NCI-H1105 (cell line): ENCODE results near the gene ENSA.
"Not testable (repeated sequence)": the region's sequence is repeated elsewhere in the genome, so short reads cannot be mapped to it uniquely, and the experiment has no call there.

Experiments
- DNase-seq: peaks from one replicate; lab custom pipeline; 2025; lab: John Stamatoyannopoulos, UW

The ENSA gene

DNA sequence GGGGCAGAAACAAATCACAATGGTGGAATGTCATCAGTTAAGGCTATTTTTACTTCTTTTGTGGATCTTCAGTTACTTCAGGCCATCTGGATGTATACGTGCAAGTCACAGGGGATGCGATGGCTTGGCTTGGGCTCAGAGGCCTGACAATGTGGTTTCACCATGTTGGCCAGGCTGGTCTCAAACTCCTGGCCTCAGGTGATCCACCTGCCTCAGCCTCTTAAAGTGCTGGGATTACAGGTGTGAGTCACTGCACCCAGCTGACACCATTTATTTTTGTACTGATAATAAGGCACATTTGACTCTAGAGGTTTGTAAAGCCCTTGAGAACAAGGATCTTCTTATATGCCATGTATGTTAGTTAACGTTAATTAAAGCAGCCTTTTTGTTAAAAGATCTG lies 48.4 kb downstream of the ENSA start:
- not testable (repeated sequence) for DNase-seq

DNA sequence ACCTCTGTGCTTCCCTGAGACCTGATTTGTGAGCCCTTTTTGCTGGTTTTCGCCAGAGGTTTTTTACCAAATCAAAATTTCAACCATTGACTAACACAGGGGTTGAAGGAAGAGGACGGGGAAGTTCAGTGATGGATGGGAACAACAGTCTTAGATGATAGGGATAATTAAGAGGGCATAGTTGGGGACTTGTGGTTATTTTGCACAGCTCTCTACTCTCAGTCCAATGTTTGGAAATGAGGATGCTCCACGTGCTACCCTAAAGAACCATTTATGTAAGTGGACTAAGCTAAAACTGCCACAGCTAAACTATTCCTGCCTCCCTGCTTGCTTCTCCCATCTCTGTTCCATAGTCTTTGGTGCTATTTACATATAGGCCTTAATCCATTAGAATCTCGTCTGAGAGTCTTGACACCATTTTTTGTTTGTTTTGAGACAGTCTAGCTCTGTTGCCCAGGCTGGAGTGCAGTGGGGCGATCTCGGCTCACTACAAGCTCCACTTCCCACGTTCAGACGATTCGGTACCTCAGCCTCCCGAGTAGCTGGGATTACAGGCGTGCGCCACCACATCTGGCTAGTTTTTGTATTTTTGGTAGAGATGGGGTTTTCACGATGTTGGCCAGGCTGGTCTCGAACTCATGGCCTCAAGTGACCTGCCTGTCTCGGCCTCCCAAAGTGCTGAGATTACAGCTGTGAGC lies 49.3 kb downstream of the ENSA start:
- no peak for DNase-seq

DNA sequence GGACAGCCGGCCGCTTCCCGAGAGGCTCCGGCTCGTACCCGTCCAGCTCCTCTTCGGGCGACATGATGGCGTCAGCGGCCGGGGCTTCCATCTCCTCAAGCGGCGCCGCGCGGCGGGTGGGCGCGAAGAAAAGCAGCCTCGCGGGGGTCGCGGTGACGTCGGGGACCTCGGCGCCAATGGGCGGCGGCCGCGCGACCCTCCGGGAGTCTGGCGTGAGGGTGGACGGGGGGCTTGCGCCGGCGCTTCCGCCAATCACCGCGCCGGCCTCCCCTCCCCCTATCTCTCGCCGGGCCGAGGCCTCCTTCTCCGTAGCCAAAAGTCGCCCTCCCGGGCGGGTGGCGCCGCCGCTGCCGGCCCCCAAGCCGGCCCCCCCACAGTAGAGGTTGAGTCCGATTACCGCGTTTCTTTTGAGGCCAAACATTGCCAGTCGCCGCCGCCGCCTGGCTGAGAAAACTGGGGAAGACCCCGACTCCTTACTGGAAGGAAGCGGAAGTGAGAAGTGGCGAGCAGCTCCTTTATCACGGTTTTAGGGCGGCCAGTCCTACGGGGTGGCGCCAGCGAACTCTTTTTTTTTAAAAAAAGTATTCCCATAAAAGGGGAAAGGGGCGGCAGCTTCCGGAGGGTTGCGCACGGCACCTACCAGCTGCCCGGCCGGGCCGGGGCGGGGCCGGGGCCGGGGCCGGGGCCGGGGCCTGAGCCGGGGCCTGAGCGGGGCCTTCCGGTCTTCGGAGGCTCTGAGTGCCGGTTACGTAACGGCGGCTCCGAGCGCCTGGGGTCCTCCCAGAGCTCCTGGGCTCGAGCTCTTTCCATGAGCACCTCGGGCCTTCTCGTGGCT lies 50.1 kb downstream of the ENSA start, which contains the start of gene MCL1:
Gene MCL1, minus strand, starts transcription at position 501 of the 835 bp plus-strand sequence. Its CDS starts 80 bp downstream, at position 421.
- DNase-seq = peak; percentile 95

DNA sequence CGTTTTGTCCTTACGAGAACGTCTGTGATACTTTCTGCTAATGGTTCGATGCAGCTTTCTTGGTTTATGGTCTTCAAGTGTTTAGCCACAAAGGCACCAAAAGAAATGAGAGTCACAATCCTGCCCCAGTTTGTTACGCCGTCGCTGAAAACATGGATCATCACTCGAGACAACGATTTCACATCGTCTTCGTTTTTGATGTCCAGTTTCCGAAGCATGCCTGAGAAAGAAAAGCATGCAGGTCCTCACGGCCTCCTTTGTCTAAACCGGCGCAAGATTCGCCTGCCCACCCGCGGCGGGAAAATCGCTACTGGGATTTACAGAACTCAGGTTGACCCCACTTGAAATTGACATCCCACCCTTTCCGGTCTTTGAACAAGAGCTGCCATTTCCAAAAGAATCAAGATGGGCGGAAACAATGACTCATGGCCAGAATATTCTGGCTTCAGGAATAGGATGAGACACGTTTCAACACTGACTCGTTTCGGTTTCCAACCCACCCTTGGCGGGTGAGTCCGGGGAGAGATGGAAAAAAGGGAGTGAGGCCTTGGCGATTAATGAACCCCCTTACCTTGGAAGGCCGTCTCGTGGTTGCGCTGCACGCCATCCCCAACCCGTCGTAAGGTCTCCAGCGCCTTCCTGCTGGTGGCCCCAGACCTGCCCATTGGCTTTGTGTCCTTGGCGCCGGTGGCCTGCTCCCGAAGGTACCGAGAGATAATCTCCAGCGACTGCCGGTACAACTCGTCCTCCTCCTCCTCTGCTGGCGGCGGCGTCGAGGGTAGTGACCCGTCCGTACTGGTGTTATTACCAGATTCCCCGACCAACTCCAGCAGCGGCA lies 50.9 kb downstream of the ENSA start:
- DNase-seq = peak; percentile 50

DNA sequence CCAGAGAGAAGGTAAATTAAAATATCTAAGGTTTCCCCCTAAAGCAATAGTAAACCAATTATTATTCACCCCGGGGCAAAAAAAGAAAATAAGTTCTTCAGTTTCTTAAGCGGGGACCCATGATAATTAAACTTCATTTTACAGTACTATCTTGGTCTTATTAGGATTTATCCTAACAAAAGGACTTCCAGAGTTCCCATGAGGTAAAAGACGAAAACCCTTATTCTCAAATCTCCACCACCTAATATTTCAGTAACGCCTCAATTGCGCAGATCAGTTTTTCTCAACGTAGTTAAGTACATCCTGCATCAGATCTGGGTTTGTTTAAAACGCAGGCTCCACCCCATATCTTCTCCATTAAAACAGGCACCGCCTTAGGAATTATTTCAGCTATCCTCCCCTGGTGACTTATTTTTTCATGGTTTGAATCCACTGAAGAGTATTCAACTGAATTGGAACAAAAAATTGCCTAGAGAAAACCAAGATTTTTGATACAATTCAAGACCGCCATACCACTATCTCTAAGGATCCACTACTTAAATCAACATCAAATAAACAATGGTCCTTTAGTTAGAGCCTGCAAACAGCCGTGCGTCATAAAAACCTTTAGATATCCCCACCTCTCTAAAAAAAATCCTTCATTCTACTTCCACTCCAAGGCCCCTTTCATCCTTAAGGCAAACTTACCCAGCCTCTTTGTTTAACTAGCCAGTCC lies 51.7 kb downstream of the ENSA start:
- DNase-seq = no peak

DNA sequence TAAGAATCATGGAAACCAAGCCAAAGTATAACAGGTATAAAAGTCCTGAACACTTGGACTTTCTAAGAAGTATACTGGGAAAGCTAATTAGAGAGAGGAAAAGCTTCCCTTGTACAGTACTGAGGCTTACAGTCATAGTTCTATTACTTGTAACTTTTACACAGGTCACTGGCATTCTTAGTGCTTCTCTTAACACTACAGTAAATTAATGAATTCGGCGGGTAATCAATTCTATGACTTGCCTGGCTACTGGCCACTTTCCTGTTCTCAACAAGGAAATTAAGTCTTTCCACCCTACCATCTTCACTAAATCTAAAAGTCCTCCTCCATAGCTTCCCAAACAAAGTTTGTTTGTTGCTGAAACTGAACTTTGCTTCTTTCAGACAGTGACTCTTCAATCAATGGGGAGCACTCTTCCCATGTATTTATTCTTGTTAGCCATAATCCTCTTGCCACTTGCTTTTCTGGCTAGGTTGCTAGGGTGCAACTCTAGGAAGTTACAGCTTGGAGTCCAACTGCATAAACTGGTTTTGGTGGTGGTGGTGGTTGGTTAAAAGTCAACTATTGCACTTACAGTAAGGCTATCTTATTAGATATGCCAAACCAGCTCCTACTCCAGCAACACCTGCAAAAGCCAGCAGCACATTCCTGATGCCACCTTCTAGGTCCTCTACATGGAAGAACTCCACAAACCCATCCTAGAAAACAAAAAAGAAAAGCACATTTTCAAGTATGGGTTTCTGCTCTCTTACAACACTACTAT lies 52.4 kb downstream of the ENSA start:
- DNase-seq = no peak

DNA sequence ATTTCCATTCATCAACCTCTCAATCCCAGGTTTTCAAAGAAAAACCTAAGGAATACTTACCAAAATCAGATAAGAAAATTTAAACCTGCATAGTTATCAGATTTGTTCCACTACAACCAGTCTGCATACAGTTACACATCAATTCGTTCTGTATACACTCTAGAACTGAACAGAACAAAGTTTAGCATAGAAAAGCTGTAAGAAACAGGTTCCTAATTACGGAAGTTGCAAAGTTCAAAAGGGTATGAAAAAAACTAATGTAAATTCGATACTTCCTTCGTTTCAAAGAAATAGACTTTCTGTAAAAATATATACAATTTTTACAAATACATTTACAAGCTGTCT lies 53.1 kb downstream of the ENSA start:
- no peak for DNase-seq

DNA sequence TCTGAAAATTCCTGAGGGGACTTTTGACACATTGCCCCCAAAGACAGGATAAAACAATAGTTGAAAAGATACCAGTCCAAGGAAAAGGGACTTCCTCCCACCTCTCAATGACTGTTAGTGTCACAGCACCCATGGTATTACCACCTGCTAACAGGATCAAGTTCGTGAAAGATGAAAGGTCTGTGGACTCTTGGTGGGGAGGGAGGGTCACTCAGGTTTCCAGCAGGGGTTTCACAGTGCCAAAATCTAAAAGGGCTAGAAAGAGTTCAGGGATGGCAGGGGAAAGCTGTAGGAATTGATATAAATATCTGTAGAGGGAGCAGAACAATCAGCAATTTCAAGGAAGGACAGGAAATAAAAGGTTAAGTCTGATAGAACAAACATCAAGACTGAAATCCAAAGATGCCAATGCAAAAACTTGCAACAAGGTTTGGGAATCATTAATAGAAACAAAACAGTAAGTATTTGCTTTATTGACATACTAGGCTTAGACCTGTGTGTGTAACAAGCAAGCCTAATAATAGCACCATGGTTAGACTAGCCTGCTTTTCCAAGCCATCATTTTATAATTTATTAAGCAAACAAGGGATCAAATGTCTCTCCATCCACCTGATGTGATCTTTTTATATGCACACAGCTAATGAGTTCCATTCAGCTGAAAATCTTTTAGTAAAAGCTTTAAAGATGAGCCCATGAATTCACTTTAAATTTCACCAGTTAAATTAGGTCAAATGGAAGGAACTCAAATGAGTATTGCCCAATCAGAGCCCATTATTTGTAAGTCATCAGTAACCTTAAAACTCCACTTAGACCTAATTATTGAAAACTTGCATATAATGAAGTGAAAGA lies 53.7 kb downstream of the ENSA start:
- peak; percentile 19 for DNase-seq

DNA sequence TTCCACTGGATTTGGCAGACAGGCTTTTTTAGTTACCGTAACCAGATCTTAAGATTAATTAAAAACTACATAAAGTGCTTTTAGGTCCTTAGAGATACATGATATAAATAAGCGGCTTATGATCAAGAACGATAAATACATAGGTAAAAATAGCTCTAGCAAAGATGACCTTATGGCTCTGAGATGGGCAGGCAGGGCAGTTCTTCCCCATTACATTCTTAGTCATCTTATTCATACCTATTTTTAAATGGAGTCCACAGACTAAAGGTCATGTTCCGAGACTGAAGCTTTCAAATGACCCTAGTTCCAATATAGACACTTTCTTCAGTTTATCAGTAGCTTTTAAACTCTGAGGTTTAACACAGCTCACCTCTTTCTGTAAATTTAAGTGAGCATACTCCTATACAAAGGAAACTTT lies 54.3 kb downstream of the ENSA start:
- no peak for DNase-seq

DNA sequence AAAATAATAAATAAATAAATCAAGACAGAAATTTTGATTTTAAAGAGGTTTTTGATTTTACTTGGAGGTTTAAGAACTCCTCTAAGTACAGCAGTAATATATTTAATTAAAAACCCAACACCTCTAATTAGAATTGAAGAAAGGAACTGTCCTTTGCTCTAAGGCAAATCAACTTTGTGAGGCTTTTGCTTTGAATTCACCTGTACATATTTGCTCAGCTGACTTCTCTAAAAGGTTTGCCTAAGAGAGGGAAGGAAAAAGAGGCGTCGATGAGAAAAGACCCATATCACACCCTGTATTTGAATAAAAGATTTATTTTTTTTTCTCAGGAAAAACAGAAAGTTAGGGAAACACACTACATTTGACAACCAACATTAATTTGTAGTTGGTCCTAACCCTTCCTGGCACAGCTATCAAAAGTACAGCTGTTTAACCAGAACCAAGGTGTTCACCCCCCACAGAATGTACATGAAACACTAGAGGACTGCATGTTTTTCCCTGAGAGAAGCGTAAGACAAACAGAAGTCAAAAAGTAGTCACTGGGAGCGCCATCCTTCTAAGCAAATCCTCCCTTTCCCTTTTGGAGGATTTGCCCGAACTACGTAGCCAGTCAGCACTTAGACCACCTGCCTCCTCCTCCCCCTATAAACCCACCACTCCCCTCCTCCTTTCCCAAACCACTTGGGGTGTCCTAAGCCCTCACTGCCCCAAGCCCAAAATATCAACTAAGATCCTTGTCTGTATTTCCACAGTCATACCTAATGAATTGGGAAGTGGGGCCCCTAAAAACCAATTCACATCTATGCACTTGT lies 54.9 kb downstream of the ENSA start:
- DNase-seq = no peak

DNA sequence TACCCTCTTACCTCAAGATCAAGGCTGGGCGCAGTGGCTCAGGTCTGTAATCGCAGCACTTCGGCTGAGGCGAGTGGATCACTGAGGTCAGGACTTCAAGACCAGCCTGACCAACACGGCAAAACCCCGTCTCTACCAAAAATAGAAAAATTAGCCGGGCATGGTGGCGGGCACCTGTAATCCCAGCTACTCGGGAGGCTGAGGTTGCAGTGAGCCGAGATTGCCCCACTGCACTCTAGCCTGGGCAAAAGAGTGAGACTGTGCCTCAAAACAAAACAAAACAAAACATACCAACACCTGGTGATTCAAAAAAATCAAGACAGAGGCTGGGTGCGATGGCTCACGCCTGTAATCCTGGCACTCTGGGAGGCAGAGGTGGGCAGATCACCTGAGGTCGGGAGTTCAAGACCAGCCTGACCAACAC lies 55.8 kb downstream of the ENSA start:
- not testable (repeated sequence) for DNase-seq

DNA sequence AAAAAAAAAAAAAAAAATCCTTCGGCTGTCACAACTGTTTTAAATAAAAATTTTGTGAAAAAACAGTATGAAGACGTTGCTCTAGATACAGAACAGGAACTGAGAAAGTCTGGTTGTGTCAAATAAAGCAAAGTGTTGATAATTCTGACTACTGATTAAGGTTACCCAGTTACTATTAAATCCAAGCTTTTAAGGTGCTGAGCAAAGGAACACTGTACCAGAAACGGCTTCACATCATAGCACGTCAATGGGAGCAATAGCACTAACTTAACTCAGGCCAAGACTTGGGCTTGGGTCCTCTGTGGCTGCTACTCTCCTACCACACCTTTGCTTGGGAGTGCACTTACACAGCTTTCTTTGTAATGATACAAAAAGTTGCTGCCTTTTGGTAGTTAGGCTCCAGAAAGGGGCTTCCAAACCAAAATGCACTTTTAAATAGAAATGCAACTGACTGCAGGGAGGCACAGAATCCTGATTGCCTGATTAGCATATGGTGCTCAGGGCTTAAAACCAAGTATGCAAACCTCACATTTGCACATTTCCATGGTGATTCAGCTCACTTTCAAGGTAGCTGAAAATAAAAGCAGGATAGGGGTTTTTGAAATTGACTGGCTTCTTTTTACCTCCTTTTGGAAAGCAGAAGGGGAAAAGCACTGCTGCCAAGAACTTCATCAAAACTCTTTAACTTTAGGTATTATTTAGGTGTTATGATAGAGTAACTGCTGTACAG lies 56.3 kb downstream of the ENSA start:
- no peak for DNase-seq
